ENCODE data around the gene PKD2L1.
"Not testable (repeated sequence)": the region's sequence is repeated elsewhere in the genome, so short reads cannot be mapped to it uniquely, and the experiment has no call there.

The PKD2L1 gene

DNA sequence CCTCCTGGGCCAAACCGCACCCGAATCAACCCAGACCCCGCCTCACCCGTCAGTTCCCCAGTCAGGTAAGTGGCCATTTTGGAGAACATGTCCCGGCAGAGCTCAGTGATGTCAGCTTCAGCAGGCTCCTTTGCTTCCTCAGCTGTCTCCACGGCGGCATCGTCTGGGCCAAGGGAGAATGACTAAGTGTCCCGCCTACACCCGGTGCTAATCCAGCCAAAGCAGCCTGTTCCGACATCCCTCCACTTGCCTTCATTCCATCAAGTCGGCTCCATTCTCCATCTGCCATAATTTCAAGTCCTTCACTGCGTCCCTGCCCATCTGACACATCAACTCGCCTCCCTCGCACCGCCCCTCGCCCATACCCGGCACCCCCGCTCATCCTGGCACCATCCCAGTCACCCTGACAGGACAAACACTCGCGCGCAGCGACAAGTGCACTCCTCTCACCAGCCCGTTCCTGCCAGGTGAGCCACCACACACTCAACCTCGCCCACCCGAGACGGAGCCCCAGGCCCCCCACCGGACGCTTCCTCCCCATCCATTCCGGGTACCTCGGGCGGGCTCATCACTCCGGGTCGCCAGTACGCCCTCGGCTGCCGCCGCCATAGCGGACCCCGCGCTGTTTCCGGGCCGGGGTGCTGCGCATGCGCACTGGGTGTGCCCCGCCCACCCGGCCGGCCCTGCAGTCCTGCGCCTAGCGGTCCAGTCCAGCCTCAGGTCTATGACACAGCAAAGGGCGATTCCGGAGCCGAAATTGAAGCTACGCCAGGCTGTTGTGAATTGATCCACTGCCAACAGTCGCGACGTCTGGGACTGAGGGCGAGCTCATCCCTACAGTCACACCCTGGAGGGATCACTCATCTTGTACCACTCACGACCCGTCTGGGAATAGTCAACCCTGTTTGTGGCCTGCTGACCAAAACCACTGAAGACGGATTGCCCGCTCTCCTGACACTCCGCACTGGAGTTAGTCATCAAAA lies 43.7 kb downstream of the PKD2L1 start, which contains the start of gene BLOC1S2:
BLOC1S2 (minus strand) TSS at position 630 of the 983 bp plus-strand sequence; CDS start at position 609, 21 bp downstream.
- DNase-seq, result peak; percentile 56

GRCh38 chr10:100285326-100285725 lies 44.7 kb downstream of the PKD2L1 start:
- DNase-seq, result not testable (repeated sequence)

- DNase-seq, result no peak
These were observed 47.1 kb downstream of the PKD2L1 start for GRCh38 chr10:100282907-100283306.

DNA sequence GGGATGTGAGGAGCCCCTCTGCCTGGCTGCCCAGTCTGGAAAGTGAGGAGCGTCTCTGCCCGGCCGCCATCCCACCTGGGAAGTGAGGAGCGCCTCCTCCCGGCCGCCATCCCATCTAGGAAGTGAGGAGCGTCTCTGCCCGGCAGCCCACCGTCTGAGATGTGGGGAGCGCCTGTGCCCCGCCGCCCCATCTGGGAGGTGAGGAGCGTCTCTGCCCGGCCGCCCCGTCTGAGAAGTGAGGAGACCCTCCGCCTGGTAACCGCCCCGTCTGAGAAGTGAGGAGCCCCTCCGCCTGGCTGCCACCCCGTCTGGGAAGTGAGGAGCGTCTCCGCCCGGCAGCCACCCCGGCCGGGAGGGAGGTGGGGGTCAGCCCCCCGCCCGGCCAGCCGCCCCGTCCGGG lies 53.1 kb downstream of the PKD2L1 start:
- DNase-seq, result not testable (repeated sequence)

DNA sequence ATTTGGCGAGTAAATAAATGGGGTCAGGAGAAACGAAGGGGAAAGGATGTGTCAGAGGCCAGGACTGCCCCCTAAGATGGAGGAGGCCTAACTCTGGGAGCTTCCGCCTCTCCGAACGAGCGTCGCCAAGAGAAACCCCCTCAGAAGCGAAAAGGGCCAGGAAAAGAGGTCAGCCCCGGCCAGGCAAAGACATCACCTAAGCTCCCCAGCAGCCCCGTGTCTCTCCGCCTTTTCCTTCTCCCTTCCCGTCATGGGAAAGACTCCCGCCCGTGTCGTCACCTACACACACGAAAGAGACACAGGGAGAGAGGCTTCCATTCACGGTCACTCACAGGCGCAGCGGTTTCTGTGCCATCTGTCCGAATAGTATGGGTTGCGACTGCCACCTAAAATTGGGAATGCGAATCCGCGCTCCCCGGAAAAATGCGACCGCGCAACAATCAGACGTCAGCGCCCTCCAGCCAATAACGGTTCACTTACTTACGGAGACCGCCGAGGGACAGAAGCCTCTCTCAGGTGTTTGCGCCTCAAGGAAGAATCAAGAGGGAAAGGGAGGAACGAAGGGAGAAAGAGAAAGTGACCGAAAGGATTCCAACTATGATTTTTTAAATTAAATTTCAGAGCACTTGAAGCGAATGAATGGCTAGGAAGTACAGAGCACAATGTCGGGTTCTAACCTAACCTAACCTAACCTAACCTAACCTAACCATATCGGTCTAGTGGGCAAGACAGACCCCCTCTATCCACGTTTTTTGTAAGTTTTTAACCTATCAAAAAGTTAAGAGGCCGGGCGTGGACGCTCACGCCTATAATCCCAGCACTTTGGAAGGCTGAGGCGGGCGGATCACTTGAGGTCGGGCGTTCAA lies 62.6 kb downstream of the PKD2L1 start, which contains the start of gene CWF19L1:
CWF19L1 (minus strand) TSS at position 400 of the 866 bp plus-strand sequence; CDS start at position 355, 45 bp downstream.
- DNase-seq, result no peak

- DNase-seq, result no peak
These were observed 64.1 kb downstream of the PKD2L1 start for GRCh38 chr10:100265821-100266485.

DNA sequence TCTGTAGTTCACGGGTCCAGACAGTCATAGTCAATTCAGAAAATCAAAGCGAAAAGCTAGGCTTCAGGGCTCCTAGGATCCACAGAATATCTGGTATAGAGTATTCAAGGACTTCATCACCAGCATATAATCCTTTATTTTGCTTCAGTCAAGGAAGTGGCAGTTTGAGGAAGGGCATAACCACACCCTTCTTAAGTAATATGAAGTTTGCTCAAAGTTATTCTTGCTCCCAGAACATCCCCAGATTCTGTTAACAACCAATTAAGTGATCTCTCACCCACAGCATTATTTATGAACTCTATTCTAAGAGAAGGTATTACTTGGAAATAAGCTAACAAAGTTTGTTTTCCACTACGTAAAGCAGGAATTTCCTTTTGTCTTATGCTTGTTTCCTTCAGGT lies 75.8 kb downstream of the PKD2L1 start:
- DNase-seq, result no peak

DNA sequence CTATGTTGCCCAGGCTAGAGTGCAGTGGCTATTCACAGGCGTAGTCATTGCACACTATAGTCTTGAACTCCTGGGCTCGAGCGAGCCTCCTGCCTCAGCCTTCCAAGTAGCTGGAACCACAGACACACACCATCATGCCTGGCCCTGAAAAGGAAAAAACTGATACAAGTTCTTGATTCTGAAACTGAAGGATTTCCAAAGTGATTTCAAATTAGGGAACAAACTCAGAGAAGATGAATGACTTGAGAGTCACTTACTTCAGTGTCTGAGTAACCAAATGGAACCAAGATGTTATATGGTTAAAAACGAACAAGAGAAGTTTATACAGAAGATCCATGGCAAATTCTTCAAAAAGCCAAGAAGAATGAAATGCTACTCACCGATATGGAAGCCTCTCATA lies 77.0 kb downstream of the PKD2L1 start:
- no peak for DNase-seq

- DNase-seq, result no peak
These were observed 81.2 kb downstream of the PKD2L1 start for GRCh38 chr10:100248820-100249219.

DNA sequence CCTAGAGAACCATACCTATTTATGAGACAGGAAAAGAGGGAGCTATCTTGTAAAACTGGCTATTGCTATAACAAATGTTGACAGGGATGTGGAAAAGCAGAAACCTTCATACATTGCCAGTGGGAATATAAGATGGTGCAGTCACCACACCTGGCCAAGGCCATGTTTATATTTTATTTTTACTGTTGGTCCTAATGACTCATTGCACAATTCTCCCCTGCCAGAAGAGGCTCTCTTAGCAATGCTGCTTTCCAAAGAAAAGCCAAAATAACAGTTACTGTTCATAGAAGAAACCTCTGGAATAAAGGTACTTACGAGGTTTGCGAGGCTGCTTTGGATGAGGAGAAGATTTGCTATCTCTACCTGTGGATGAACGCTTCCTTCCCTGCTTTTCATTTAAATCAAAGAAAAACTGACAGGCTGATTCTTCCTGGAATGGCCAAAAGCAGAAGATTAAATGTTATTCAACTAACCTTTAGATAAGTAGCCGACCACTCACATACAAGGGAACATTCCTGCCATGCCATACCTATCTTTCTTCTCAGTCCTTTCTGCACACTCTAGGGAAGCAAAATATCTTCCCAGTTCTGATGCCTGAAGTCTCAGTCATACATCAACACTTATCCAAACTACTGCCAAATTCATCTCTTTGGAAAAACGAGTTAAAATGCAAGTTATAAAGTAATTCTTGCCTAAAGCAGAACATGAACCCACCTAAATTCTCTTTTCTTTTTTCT lies 84.4 kb downstream of the PKD2L1 start:
- DNase-seq, result no peak

DNA sequence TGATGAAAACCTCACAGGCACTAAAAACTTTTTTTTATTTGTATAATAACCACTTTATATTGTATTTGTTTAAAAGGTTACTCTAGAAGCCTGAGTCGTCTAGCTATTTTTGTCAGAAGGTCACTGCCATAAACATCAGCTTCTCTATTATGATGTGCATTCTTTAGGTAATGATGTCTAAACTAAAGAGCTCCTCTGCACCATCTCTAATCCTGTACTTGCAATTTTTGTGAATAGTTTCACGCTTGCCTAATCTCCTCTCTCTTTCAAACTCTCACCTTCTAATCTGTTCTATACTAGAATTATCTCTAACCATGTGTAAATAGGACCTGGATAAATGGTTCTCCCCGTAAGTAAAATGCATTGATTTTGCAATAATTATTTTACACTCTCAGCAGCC lies 90.2 kb downstream of the PKD2L1 start:
- no peak for DNase-seq

DNA sequence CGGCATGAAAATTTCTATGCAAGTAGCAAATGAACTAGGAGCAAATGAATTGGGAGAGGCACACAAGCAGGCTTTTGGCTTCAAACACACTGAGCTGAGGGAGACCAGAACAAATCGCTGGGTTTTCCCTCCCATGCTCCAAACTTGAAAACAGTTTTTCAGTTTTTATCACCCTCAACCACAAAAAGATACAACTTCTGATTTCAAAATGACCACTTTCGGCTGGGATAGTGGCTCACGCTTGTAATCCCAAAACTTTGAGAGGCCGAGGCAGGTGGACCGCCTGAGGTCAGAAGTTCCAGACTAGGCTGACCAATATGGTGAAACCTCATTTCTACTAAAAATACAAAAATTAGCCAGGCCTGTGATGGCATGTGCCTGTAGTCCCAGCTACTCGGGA lies 91.6 kb downstream of the PKD2L1 start:
- DNase-seq, result no peak

All from cortex of kidney (tissue), 1 donor.